H7 (cell line): ENCODE measurements around the gene GPRIN2. TPM values are rescaled to one million over a fixed set of nuclear protein-coding genes. Genes with fewer than 3 reads are reported as not detected.
A peak's percentile ranks its signal among the peaks of the same experiment; 100 is the strongest.
"Not testable (repeated sequence)": the region's sequence is repeated elsewhere in the genome, so short reads cannot be mapped to it uniquely, and the experiment has no call there.

Experiments used
- DNase-seq: peaks from one replicate; pipeline ENCODE4 v3.0.0; 2012
- H3K27me3 ChIP-seq: 2 replicates; pipeline ENCODE4 v1.6.0; 2011; ENCODE audit warnings: mild to moderate bottlenecking, low read length; ENCODE audit not compliant: control insufficient read depth, insufficient read depth
- H3K36me3 ChIP-seq: replicated peaks from 2 replicates; pipeline ENCODE4 v1.5.1; 2011; ENCODE audit warnings: low read length; ENCODE audit not compliant: control insufficient read depth, insufficient read depth
- H3K4me3 ChIP-seq: 2 replicates; pipeline ENCODE4 v1.5.1; 2011; ENCODE audit warnings: low read depth, mild to moderate bottlenecking, control low read depth, low read length, moderate library complexity; ENCODE audit not compliant: insufficient read depth
- total RNA-seq: library from RNA; depleted of rRNA; stranded (reverse); fragments of >200 nt; shearing (Covaris generic); gene quantifications from 2 replicates; pipeline ENCODE4 v1.2.3, GENCODE V29; 2014

Gene GPRIN2
- total RNA-seq, 1 experiment from 2014 or later = 4.3 TPM

DNA sequence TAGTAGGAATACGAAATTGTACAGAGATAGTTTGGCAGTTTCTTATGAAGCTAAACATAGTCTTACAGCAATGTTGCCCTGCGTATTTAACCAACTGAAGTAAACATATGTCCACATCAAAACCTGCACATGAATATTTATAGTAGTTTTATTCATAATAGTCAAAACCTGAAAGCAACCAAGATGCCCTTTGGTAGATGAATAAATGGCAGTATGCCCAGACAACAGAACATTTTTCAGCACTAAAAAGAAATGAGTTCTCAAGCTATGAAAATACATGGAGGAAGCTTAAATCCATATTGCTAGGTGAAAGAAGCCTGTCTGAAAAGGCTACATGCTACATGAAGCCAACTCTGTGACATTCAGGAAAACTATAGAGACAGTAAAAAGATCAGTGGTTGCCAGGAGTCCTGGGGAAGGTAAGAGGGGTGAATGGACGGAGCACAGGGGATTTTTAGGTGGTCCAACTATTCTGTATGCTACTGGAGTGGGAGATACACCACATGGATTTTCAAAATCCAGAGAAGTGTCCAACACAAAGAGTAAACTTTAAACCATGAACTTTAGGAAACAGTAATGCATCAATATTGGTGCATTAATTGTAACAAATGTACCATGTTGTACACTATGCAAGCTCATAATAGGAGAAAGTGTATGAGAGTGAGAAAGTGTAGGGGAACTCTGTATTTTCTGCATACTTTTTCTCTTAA lies 17.6 kb downstream of the GPRIN2 start:
- H3K4me3 ChIP-seq = no peak overlapping the region
- no peaks in the 10 kb centered on the region for H3K36me3 ChIP-seq
- no peak for DNase-seq
- H3K27me3 ChIP-seq = peaks cover 3% of the 10 kb centered on the region

DNA sequence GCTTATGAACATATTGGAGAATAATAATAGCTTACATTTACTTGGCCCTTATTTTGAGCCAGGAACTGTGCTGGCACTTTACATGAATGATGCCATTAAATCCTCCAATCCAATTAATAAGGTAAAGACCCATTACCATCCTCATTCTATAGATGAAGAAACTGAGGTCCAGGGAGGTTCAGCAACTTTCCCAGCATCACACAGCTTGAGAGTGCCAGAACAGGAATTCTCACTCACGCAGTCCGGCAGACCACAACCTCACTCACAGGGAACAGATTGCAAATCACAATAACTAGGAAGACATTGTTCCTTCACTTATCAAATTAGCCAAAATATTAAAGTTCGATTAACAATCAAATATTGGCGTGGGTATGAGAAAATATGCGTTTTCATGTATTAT lies 18.3 kb downstream of the GPRIN2 start:
- DNase-seq = no peak
- Histone ChIP-seq H3K4me3 (no peak overlapping the region), H3K36me3 (no peaks in the 10 kb centered on the region), H3K27me3 (peaks cover 3% of the 10 kb centered on the region)

DNA sequence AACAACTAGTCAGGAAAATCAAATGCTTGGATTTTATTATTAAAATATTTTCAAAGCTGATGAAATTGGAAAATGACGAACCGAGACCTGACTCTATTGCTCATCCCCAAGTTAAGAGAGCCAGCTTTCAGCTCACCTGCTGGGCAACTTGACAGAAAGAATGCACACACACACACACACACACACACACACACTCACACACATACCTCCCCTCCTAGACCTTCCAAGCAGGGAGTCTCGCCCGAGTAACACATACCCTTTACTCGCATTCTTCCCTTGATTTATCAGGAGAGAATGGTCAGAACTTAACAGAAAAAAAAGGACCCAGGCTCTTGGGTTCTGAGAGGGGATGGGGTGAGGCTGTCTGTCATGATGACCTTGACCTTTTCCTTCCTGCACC lies 19.1 kb downstream of the GPRIN2 start:
- Histone ChIP-seq H3K4me3 (no peak overlapping the region), H3K27me3 (peaks cover 3% of the 10 kb centered on the region), H3K36me3 (no peaks in the 10 kb centered on the region)
- peak; percentile 64 for DNase-seq

DNA sequence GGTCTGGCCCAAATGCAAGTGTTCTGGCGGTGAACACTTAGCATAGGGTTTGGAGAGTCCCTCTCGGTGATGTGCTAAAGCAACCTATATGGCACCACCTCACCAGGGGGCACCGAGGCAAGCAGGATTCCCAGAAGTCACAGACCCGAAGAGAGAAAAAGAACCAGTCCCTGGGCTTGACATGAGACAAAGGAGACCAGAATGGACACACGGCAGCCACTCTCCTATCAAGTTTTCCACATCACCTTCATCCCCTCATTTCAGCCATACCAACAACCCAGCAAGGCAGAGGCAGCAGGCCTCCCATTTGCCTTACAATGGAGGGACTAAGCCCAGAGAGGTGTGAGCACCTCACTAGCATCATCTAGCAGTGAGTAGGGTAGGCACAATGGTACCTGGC lies 19.7 kb downstream of the GPRIN2 start:
- no peaks in the 10 kb centered on the region for H3K36me3 ChIP-seq
- H3K27me3 ChIP-seq = peaks cover 3% of the 10 kb centered on the region
- no peak overlapping the region for H3K4me3 ChIP-seq
- no peak for DNase-seq

DNA sequence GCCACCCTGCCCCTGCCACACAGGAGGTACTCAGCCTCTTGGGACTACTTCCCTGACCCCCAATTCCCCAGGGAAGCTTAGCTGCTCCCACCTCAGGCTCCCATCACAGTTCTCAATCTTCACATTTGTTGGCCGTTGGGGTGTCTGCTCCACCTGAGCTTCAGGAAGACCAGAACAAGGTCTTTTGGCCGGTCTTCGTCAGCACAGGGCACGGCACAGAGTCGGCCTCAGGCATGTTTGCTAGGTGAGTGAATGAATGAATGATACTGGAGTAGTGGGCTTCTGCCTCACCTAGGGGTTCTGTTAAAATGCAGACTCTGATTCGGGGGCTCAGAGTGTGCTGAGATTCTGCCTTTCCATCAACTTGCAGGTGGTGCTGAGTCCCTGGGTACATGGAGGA lies 20.3 kb downstream of the GPRIN2 start:
- Histone ChIP-seq H3K36me3 (no peaks in the 10 kb centered on the region), H3K27me3 (peaks cover 3% of the 10 kb centered on the region)
- no peak for DNase-seq

DNA sequence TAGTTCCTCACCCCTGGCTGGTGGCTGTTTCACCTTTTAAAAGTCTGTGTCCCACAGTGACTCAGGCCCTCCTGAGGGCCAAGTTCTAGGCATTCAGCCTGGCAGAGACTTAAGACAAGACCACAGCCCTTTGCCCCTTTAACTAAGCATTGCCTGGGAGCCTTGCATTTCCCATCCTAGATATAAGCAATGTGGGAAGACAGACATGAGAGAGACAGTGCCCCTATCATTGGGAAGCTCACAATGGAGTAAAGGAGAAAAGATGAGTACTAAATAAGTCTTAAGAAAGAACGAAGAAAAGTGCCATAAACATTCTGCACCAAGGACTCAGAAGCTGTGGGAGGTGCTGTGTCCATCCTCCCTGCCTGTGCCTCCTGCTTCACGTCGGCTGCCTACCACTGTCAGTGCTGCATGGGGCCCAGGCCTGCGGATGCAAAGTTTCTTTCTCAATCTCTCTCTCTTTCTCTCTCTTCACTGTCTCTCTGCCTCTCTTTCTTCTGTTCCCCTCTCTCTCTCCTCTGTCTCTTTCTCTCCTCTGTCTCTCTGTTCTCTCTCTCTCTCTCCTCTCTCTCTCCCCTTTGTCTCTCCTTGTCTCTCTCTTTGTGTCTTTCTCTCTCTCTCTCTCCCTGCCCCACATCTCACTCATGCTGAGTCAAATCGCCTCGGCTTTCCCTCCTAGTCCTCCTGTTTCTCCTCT lies 21.5 kb downstream of the GPRIN2 start:
- H3K27me3 ChIP-seq = no peaks in the 10 kb centered on the region
- no peak for DNase-seq
- H3K4me3 ChIP-seq = no peak overlapping the region
- H3K36me3 ChIP-seq = no peaks in the 10 kb centered on the region

More for the DNA sequence above, 20.3 kb downstream of the GPRIN2 start:
- H3K4me3 ChIP-seq = no peak overlapping the region

DNA sequence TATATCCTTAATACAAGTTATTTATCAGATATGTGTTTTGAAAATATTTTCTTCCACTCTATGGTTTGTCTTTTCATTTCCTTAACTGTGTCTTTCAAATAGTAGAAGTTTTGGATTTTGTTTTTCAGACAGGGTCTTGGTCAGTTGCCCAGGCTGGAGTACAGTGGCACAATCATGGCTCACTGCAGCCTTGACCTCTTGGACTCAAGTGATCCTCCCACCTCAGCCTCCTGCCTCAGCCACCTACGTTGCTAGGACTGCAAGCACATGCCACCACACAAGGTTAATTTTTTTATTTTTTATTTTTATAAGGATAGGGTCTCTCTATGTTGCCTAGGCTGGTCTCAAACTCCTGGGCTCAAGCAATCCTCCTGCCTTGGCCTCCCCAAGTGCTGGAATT lies 24.2 kb downstream of the GPRIN2 start:
- DNase-seq, H3K36me3 ChIP-seq, H3K4me3 ChIP-seq, H3K27me3 ChIP-seq: not testable (repeated sequence)

DNA sequence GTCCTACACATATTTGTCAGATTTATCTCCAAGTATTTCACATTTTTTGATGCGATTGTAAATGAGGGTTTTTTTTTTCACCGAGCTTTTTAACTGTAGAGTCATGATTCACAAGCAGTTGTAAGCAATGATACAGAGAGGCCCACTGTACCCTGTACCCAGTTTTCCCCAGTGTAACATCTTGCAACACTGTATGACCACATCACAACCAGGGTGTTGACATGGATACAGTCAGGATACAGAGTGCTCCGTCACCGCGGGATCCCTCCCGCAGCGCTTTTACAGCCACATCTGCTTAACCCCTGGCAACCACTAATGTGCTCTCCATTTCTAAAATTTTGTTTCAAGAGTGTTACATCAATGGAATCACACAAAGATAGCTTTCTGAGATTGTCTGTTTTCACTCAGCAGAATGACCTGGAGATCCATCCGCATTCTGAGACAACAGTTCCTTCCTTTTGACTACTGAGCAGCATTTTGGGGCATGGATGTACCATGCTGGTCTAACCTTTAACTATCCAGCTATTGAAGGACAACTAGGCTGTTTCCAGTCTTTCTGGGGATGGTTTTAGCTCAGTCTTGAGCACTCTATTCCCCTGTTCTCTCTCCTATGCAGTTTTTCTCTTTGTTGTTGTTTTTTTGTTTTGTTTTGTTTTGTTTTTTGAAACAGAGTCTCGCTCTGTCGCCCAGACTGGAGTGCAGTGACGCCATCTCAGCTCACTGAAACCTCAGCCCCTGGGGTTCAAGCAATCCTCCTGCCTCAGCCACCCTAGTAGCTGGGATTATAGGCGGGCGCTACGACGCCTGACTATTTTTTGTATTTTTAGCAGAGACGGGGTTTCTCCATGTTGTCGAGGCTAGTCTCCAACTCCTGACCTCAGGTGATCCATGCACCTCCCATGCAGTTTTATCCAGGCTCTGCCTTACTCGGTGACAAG lies 25.9 kb downstream of the GPRIN2 start:
- Histone ChIP-seq H3K27me3 (no peaks in the 10 kb centered on the region), H3K36me3 (no peaks in the 10 kb centered on the region), H3K4me3 (no peak overlapping the region)
- DNase-seq = no peak

DNA sequence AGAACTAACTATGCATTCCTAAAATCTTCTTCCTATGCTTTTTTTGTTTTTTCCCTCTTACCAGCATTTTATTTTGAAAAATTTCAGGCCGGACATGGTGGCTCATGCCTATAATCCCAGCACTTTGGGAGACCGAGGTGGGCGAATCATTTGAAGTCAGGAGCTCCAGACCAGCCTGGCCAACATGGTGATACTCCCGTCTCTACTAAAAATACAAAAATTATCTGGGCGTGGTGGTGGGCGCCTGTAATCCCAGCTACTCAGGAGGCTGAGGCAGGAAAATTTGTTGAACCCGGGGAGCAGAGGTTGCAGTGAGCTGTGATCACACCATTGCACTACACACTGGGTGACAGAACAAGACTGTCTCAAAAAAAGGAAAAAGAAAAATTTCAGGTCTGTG lies 26.7 kb downstream of the GPRIN2 start:
- H3K4me3 ChIP-seq, DNase-seq, H3K27me3 ChIP-seq, H3K36me3 ChIP-seq: not testable (repeated sequence)

DNA sequence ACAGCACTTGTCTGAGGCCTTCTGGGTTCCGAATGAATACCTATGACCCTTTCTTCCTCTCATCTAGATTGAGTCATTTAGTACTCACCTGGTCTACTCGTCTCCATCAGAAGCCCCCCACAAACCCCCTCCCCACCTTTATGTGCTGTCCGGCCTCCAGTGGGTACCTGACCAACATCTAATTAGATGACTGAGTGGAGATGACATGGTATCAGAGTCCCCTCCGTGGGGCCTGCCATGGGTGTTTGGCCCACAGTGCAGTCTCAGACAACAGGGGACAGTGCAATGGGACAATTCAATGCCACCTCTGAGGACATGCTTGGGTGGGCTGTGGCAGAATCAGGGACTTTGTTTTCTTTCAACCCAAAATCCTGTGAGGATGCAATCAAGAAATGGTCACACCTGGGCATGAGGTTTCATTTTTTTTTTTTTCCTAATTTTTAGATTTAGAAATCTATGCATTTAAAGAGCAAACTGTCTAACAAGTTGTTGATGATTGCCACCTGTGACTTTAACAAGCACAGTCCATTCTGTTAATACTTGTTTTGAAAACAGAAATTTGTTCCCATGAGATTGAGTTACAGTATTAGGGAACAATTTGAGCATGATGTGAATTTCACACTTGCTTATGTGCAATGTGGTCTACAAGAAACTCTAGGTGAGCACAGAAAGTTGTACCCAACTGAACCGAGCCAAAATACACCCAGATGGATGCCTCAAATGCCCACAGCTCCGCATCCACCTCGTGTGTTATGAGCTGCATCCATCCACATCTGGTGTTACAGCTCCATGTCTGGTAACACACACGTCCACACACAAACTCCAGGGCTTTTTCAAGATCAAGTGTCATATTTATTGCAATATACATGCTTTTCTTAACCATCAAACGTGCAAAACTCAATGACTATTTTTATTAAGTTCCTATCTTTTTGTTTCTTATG lies 27.5 kb downstream of the GPRIN2 start:
- no peaks in the 10 kb centered on the region for H3K36me3 ChIP-seq
- H3K27me3 ChIP-seq = no peaks in the 10 kb centered on the region
- no peak for DNase-seq
- H3K4me3 ChIP-seq = no peak overlapping the region

DNA sequence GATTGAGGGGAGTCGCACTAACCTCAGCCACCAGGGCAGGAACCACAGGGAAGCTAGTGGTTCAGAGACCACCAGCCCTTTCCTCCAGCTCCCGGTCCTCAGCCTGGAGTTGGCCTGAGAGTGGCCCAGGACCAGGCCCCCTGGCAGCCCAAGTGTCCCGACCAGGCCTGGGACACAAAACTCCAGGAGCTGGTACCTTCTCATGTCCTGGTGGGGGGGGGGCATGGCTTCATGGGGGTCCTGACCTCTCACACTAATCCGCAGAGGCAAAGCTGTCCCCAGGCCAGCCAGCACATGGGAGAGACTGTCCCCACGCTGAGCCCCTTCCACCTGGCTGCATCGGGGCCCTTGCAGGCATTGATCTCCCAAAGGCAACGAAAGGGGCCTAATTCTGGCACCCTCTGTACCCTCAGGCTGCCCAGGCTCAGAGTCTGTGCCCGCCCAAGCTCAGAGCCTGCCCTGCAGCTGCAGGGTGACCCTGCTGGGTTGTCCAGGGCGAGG lies 28.2 kb downstream of the GPRIN2 start:
- no peak for DNase-seq
- H3K27me3 ChIP-seq = no peaks in the 10 kb centered on the region
- H3K36me3 ChIP-seq = no peaks in the 10 kb centered on the region
- no peak overlapping the region for H3K4me3 ChIP-seq

DNA sequence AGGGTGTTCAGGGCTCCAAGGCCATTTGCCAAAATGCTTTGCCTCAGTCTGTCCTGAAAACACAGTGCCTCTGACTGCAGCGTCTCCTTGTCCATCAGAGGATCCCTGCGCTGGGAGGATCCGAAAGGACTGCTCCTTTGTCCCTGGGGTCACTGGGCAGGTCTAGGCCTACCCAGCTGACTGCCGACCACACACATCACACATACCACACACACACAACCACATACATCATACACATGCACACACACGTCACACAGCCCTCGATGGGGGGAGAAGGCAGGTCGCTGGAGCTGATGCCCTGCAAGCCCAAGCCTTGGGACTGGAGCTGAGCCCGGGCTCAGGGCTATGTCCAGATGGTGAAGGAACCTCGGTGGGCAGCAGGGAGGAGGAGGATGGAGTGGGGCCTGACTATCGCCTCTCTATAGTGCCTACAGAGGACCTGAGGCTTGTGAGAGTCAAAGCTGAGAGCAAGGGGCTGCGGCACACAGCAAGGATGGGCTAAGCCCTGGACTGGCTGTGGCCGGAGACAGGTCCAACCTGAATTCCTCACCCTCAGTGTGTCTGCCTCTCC lies 29.1 kb downstream of the GPRIN2 start:
- Histone ChIP-seq H3K36me3 (no peaks in the 10 kb centered on the region), H3K4me3 (no peak overlapping the region), H3K27me3 (no peaks in the 10 kb centered on the region)
- DNase-seq = no peak

DNA sequence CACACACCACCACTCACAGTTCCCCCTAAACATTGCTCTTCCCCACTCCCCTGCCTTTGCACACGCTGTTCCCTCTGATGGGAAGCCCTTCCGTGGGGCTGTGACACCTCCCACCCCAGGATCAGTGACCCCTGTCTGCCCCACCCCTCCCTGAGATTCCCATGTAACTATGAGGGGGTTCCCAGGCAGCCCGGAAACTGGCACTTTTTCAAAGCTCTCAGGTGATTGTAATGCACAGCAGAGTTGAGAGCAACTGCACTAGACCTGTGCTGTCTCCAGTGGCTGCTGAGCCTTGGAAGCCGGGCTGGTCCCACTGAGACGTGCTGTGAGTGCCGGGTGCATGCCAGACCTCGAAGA lies 29.8 kb downstream of the GPRIN2 start:
- peak; percentile 67 for DNase-seq
- Histone ChIP-seq H3K4me3 (no peak overlapping the region), H3K36me3 (no peaks in the 10 kb centered on the region), H3K27me3 (no peaks in the 10 kb centered on the region)
